HG03025 (cell line): ENCODE data around the gene B4GALT1.

Source experiments
- ATAC-seq: cut with Tn5 transposase; IDR thresholded peaks from one replicate; pipeline ENCODE4 v1.9.1; 2021; ENCODE audit warnings: mild to moderate bottlenecking, moderate library complexity; ENCODE audit not compliant: unreplicated experiment, low FRiP score

Gene B4GALT1

GRCh38 chr9:33065157-33066076, 101.7 kb downstream of the B4GALT1 start:
- peak; percentile 83 for ATAC-seq
